Measurements from ENCODE around the gene RAC3.

RAC3 gene

GRCh38 chr17:82031303-82031884 lies at the start of gene RAC3:
TSS of gene RAC3 (plus strand) at chr17:82031678. CDS start at chr17:82031762, 84 bp downstream.
- DNase-seq = no peak

DNA sequence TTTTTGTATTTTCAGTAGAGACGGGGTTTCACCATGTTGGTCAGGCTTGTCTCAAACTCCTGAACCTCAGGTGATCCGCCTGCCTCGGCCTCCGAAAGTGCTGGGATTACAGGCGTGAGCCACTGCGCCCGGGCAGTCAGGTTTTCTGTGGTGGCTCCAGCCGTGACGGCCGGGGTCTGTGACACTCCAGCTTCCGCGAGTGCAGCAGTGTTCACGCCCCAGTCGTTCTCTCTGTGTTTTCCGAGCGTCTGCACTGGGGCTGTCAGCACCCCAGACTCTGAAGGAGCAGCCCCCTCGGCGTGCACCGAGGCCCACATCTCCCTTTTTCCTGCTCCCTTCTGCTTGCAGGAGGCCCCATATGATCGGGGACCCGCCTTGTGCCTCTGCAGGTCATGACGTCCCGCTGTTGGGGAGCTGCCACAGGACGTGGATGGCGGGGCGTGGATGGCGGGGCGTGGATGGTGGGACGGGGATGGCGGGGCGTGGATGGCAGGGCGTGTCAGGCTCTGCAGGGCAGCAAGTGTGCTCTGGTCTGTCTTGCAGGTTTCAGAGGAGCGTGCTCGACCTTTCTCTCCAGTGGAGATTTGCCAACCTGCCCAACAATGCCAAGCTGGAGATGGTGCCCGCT lies 48.4 kb upstream of the RAC3 start:
- no peak for DNase-seq

GRCh38 chr17:81983639-81984373 lies 47.7 kb upstream of the RAC3 start:
- no peak for DNase-seq

DNA sequence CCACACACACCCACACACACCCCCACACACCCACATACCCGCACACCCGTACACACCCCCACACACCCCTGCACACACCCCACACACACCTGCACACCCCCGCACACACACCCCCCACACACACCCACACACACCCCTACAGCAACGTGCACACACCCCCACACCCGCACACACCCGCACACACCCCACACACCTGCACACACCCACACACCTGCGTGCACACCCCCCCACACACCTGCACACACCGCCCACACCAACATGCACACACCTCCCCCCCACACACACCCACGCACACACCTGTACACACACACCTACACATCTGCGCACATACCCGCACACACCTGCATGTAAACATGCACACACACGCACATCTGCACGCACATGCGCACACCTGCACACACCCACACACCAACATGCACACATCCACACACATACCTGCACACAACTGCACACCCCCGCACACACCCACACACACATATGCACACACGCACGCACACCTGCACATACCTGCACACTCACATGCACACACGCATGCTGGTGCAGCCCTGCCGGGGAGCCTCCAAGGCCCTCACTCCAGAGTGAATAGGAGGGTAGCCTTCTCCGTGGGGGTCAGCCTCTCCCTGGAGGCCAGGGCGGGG lies 46.6 kb upstream of the RAC3 start:
- no peak for DNase-seq

- no peak for DNase-seq
Observed at GRCh38 chr17:81986606-81987005, 44.9 kb upstream of the RAC3 start.

DNA sequence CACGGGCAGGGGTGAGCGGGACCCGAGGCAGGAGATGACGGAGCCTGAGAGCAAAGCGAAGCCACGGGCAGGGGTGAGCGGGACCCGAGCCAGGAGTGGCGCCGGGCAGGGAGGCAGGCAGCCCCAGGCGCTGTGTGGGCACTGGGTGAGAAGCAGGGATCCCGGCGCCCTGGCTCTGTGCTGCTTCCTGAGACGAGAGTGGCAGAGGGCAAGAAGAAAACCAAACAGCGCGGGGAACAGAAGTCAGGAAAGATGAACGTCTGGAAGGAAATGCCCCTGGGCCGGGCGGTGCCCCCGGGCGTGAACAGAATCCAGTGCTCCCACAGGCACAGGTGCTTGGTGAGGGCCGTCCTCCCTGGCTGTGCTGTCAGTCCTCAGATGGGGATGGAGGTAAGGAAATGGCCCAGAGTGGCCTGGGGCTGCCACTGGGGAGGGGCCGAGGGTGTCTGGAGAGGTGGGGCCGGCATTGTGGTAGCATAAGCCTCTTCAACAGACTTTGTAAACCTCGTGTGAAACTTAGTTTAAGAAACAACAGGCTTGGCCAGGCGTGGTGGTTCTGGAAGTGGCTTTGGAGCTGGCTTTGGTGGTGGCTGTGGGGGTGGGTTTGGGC lies 44.2 kb upstream of the RAC3 start:
- DNase-seq = no peak

DNA sequence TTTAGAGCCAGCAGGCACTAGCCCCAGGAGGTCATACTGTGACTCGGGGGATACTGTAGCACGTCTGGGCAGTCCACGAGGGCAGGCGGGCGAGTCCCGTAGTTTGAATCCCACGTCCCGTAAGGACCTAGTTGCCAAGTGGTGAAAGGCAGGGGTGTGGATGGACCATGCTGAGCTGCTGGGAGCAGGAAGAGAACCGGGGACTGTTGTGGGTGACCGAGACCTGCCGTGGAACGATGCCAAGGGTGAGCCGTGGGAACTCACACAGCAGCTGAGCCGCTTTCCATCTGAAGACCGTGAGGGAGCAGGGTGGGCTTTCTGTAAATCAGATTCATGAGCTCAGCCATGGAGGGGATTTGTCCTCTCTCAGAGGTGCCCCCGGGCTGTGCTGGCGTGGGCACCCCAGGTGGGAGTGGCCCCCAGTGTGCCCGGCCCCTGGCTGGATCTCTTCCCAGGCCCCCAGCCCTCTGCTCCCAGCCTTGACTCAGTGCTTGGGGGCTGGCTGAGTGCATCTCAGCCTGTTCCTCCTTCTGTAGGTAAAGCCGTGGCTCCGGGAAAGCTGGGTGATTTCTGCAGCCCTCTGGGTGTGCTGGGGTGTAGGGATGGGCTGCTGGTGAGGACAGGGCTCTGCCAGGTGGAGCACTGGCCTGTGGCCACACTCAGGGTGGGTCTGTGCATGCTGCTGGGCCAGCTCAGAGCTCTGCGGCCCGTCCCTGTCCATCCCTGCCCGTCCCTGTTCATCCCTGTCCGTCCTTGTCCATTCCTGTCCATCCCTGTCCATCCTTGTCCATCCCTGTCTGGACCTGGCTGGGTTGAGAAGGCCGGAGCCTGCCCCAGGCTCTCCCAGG lies 40.4 kb upstream of the RAC3 start:
- no peak for DNase-seq

- no peak for DNase-seq
Observed at GRCh38 chr17:81991684-81992305, 39.7 kb upstream of the RAC3 start.

DNA sequence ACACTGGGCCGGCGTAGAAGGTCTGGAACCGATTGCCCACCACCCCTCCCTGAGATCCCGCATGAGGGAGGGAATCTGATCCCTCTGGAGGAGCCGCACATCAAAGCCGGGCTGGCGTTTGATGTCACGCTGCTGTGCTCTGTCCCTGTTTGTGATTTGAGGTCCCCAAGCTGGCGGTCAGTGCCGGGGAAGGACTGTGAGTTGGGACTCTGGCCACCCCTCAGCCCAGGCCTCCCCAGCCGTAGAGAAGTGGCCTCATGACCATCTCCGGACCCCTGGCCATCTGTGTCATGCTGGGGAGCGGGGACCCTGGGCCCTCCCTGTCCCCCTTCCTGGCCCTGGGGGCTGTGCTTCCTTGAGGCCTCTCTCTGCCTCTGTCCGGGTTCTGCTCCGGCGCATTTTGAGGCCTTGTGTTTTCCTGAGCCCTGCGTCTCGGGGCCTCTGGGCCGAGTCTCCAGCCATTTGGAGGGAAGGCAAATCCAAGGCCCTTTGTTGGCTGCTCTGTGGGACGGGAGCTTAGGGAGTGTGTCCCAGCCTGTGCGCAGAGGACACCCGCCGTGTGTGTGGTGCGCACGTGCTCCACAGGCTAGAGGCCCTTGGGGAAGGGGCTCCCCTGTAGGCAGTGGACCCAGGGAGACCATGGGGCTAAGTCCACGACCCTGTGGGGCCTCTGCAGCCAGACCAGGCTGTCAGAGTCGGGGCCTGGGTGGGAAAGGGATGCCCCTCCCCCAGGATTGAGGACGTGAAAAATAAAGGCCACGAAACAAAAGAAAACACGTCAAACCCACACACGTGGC lies 39.0 kb upstream of the RAC3 start:
- no peak for DNase-seq

DNA sequence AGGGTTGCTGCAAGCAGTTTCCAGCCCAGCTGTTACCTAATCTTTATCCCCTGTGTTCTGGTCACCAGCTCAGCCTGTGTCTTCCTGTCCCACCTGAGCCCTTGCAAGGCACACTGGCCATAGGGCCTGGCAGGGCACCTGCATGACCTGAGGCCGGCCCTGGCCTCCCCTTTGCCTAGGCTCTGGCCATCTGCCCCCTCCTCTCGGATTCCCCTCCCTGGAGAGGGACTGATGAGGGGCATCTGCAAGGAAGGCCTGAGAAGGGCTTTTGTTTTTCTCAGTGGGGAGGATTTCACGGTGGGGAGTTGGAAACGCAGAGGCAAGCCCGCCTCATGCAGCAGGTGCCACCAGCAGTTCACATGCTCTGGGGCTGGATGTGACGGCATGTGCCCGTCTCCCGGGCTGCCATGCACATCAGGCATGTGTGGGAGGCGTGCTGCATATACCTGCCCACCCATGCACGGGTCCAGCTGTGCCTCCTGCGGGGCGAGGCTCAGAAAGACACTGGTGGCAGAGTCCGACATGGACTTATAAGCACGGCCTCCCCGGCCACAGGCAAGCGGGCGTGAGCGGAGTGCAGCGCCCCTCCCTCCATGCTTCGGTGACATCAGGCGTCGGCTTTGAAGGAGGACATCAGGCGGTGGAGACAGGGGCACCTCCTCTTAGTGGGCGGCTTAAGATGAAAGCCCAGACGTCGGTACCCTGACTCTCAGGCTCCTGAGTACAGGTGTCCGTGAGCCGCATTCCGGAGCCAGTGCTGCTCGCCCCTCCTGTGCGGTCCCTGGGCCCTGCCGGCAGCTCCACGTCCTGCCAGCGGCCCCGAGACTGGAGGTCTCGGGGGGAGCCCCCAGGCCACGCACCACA lies 37.5 kb upstream of the RAC3 start:
- no peak for DNase-seq

DNA sequence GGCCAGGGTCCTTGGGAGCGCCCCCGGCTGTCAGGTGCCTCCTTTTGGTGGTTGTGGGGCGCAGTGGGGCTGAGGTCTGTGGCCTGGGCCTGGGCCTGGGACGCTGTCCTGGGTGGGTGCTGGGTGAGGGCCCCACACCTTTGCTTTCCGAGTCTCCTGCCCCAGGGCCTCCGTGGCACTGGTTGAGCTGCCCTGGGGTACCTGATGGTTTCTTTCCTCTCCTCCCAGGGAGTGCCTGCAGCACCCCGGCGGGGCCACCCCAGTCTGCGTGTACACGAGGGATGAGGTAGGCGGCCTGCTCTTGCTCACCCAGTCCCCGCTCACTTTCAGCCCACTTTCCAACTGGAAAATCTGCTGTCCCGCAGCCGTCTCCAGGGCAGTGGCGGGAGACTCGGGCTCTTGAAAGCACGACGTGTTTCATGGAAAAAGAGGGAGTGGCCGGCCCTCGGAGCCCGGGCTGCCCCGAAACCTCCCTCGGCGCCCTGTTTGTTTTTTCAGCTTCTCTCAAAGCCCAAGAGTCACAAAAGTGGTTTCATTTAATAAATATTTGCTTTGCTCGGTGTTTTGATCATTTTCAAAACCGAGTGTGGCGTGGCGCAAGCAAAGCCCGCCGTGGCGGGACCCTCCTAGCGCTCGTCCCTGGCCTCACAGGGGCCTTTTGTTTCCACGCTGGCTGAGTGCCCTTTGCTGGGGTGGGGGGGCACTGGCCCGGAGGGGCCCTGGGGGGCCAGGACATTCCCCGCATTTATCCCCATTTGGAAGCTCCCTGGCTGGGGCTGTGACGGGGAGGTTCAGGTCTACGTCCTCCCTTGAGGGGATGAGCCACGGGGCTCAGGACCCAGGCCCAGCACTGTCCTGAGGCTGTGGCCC lies 36.6 kb upstream of the RAC3 start:
- DNase-seq = no peak

DNA sequence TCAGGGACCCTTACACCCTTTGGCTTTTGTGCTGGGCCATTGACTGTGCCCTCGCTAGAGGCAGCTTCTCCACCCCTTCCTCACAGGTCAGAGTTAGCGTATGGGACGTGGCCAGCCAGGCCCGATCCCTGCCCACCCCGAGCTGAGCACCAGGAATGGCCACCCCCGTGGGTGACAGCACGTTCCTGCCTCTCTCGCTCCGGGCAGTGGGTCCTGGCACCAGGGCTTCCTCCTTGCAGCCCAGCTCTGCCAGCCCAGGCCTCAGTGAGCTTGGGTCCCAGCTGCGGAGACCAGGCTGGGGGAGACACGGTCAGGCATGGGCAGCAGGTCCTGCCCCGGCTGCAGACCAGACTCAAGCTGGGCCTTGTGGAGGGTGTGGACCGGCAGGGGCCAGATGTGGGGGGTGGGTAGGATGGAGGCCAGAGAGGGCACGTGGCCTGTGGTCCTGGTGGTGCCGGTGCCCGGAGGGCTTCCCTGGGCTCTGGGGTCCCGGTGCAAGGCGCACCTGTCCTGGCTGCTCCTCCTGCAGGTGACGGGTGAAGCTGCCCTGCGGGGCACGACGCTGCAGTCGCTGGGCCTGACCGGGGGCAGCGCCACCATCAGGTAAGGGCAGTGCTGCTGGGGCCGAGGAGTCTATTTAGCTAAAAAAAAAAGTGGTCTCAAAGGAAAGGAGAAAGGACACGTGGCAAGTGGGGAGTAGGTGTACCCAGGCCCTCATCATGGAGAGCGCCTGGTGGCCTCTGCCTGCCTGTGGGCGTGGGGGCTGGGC lies 35.8 kb upstream of the RAC3 start:
- no peak for DNase-seq

- no peak for DNase-seq
Observed at GRCh38 chr17:81996232-81996756, 35.2 kb upstream of the RAC3 start.

DNA sequence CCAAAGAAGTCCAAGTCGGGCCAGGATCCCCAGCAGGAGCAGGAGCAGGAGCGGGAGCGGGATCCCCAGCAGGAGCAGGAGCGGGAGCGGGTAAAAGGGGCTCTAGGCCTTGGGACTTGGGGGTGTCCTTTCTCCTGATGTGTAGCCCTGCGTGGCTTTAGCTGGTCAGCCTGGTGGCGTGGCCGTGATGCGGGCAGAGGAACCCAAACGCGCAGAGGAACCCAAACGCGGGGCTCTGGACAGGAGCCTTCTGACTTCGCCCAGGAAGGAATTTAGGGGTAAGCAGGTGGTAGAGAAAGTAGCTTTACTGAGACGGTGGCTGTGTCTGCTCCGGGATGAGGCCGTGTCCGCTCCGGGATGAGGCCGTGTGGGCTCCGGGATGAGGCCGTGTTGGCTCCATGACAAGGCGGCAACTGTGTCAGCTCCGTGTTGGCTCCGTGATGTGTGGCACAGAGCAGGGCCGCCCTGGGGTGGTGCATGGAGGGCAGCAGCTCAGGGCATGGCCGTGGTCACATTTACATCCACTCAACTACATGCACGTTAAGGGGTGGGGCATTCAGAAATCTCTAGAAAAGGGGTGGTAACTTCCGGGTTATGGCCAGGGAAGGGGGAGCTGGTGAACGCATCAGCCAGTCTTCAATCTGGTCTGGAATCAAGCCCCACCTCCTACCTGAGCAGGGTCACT lies 34.6 kb upstream of the RAC3 start:
- DNase-seq = no peak

- no peak for DNase-seq
Observed at GRCh38 chr17:81998212-81998611, 33.3 kb upstream of the RAC3 start.

GRCh38 chr17:81998691-81999438 lies 32.6 kb upstream of the RAC3 start:
- no peak for DNase-seq

DNA sequence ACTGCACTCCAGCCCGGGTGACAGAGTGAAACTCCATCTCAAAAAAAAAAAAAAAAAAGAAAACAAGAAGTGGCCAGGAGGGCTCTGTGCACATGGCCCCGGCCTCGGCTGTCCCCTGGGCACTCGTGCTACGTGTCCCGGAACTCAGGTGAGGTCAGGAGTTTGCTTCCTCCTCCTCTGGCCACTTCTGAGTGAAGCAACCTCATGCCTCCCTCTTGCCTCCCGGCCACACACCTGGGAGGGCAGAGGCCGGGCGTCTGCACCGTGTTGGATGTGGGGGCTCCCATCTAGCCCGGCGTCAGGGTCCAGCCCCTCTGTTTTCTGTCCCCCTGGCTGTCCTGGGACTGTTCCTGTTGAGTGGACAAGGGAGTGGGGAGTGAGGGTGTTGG lies 31.9 kb upstream of the RAC3 start:
- DNase-seq = no peak

All from stimulated activated CD4-positive, alpha-beta T cell treated with anti-CD3 and anti-CD28 coated beads, Interleukin-12 subunit alpha, Interleukin-12 subunit beta, amount 100 ng/mL, for 4 hours (primary cell).